DND-41 (cell line): ENCODE data around the gene PPP1R1C.

ENCODE experiments used
- ATAC-seq: fragments of 200-7000 bp; cut with Tn5 transposase; 3 replicates; pipeline ENCODE4 v1.9.1; 2021; ENCODE audit warnings: low read depth; ENCODE audit not compliant: insufficient read depth
- DNase-seq: peaks from one replicate; pipeline ENCODE4 v3.0.0-alpha.2; 2020
- H2AFZ ChIP-seq: 2 replicates; pipeline ENCODE4 v1.6.0; 2012; ENCODE audit warnings: low read depth, low read length
- H3K27ac ChIP-seq: 2 replicates; pipeline ENCODE4 v1.5.1; 2012; ENCODE audit warnings: low read length, inconsistent platforms
- H3K27me3 ChIP-seq: fragments of 200-600 bp; sonication (generic); 2 replicates; pipeline ENCODE4 v1.6.0; 2012; ENCODE audit warnings: low read length, mild to moderate bottlenecking, inconsistent platforms; ENCODE audit not compliant: insufficient read depth, poor library complexity
- H3K36me3 ChIP-seq: 2 replicates; pipeline ENCODE4 v1.5.1; 2012; ENCODE audit warnings: low read length, inconsistent platforms; ENCODE audit not compliant: insufficient read depth
- H3K4me1 ChIP-seq: 2 replicates; pipeline ENCODE4 v1.5.1; 2012; ENCODE audit warnings: mild to moderate bottlenecking, low read length; ENCODE audit not compliant: insufficient read depth
- H3K4me2 ChIP-seq: 2 replicates; pipeline ENCODE4 v1.6.0; 2012; ENCODE audit warnings: mild to moderate bottlenecking, moderate library complexity, low read length, inconsistent platforms; ENCODE audit not compliant: insufficient read depth
- H3K4me3 ChIP-seq, 2 experiments: fragments of 200-600 bp in 1 of 2; shearing (Covaris generic) in 1 of 2; 2 replicates each; pipeline ENCODE4 v1.5.1; 2012 to 2016; ENCODE audit warnings: inconsistent platforms in 2 of 2, low read length in 2 of 2, mild to moderate bottlenecking in 2 of 2, low read depth in 1 of 2, moderate library complexity in 1 of 2
- H3K79me2 ChIP-seq: 2 replicates; pipeline ENCODE4 v1.6.0; 2012; ENCODE audit warnings: low read length, inconsistent platforms; ENCODE audit not compliant: insufficient read depth
- H3K9ac ChIP-seq: 2 replicates; pipeline ENCODE4 v1.6.0; 2012; ENCODE audit warnings: low read depth, mild to moderate bottlenecking, inconsistent platforms, low read length, moderate library complexity
- H3K9me3 ChIP-seq: 2 replicates; pipeline ENCODE4 v1.5.1; 2012; ENCODE audit warnings: low read length, moderate library complexity, mild to moderate bottlenecking, inconsistent platforms; ENCODE audit not compliant: insufficient read depth, severe bottlenecking
- H4K20me1 ChIP-seq: 2 replicates; pipeline ENCODE4 v1.6.0; 2012; ENCODE audit warnings: low read length; ENCODE audit not compliant: insufficient read depth
- EZH2 ChIP-seq: IDR thresholded peaks from 3 replicates; pipeline ENCODE4 v1.6.1; 2012; ENCODE audit warnings: borderline replicate concordance, low read depth, mild to moderate bottlenecking, moderate library complexity, low read length, inconsistent platforms; ENCODE audit not compliant: severe bottlenecking
- TF ChIP-seq, protein P1 (sequence below): IDR thresholded peaks from 2 replicates; pipeline ENCODE4 v1.5.1; 2012; ENCODE audit warnings: borderline replicate concordance, low read length, moderate library complexity, mild to moderate bottlenecking; ENCODE audit not compliant: poor library complexity, severe bottlenecking; ENCODE audit errors: extremely low read depth

Gene PPP1R1C

DNA sequence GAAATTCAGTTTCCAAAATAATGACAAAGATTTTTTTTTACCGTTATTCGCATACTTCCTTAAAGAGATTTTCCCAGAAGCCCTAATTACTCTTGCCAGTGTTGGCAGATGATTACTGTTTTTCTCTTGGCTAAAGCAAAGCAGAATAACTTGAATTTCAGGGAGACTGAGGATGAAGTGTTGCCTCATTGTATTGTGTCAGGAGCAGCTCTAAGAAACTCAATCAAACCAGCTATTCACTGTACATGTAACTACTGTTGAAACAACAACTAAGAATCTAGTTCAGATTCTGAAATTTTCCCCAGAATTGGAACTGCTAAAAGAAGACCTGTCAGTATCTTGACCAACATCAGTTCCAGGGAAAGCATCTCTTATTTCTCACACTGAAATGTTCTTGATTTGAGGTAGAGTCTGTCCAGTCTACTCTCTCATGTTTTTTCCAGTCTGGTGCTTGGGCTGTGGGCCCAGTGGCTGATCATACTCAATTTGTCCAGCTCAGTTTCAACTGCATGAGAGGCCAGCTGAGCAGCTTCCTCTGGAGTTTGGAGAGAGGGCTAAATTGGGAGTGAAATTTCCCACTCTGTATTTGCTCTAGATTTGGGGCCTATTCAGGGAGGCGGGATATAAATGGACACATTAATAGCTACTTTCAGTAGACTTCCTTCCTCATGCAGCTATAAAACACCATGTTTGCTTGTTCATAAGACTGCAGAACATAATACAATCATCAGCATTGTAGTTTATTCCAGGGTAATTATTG lies 78.5 kb downstream of the PPP1R1C start:
- Histone ChIP-seq H4K20me1 (no peaks in the 10 kb centered on the region), H2AFZ (no peak overlapping the region), H3K27ac (no peak overlapping the region), H3K9me3 (no peaks in the 10 kb centered on the region), H3K27me3 (no peaks in the 10 kb centered on the region), H3K4me3 (no peak overlapping the region), H3K79me2 (no peaks in the 10 kb centered on the region), H3K9ac (no peak overlapping the region), H3K4me1 (no peaks in the 10 kb centered on the region), H3K36me3 (no peaks in the 10 kb centered on the region), H3K4me2 (no peak overlapping the region)
- DNase-seq = no peak
- TF ChIP-seq, protein P1, sequence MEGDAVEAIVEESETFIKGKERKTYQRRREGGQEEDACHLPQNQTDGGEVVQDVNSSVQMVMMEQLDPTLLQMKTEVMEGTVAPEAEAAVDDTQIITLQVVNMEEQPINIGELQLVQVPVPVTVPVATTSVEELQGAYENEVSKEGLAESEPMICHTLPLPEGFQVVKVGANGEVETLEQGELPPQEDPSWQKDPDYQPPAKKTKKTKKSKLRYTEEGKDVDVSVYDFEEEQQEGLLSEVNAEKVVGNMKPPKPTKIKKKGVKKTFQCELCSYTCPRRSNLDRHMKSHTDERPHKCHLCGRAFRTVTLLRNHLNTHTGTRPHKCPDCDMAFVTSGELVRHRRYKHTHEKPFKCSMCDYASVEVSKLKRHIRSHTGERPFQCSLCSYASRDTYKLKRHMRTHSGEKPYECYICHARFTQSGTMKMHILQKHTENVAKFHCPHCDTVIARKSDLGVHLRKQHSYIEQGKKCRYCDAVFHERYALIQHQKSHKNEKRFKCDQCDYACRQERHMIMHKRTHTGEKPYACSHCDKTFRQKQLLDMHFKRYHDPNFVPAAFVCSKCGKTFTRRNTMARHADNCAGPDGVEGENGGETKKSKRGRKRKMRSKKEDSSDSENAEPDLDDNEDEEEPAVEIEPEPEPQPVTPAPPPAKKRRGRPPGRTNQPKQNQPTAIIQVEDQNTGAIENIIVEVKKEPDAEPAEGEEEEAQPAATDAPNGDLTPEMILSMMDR = no peak
- no peak for TF ChIP-seq EZH2
- no peak for ATAC-seq

DNA sequence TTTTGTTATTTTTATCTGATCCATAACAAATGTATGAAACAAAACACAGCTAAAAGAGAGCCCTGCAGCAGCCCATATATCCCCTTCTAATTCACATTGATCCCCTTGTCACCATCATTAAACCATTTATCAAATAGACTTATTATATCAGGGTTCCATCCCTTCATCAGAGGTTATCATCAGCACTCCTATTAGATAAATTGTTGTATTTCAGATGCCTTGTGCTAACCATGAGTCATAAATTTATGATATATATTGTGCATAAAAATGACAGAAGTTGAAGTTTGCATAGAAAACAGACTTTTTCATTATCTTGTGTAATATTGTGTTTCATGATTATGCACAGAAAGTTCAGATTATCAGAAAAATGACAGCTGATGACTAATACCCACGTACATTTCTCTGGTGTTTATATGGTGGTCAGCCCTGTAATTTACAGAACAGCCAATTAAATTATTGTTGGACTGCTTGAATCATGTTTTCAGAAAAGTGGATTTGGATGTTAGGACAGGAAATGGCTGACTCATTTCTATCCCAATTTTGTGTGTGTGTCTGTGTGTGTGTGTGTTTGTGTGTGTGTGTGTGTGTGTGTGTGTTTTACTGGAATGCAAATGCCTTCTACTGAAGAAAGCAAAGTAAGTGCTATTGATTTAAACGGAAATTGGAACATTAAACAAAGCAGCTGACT lies 80.9 kb downstream of the PPP1R1C start:
- TF ChIP-seq EZH2 = no peak
- TF ChIP-seq, protein P1 = no peak
- DNase-seq = no peak
- Histone ChIP-seq H3K27me3 (no peaks in the 10 kb centered on the region), H4K20me1 (no peaks in the 10 kb centered on the region), H2AFZ (no peak overlapping the region), H3K79me2 (no peaks in the 10 kb centered on the region), H3K4me1 (no peaks in the 10 kb centered on the region), H3K27ac (no peak overlapping the region), H3K4me2 (no peak overlapping the region), H3K36me3 (no peaks in the 10 kb centered on the region), H3K4me3 (no peak overlapping the region), H3K9me3 (no peaks in the 10 kb centered on the region), H3K9ac (no peak overlapping the region)
- ATAC-seq = no peak

DNA sequence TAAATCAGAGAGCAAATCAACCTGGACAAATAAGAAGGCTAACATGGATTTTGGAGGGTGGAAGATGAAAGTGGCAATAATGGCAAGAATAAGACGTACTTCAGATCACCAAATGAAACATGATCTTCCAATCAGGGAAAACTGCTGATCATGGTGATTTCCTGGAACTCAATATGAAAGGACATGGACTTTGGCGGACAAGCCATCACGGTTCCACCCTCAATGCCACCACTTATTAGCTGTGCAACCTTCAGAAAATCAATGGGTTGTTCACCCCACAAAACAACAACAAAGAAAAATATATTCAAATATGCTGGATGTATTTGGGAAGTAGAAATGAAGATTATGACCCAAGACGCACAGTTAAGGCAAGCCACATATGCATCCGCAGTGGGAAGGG lies 81.7 kb downstream of the PPP1R1C start:
- H3K79me2 ChIP-seq = no peaks in the 10 kb centered on the region
- no peak overlapping the region for H3K27ac ChIP-seq
- H3K9me3 ChIP-seq = no peaks in the 10 kb centered on the region
- no peak for ATAC-seq
- H3K9ac ChIP-seq = no peak overlapping the region
- no peaks in the 10 kb centered on the region for H3K4me1 ChIP-seq
- H3K36me3 ChIP-seq = no peaks in the 10 kb centered on the region
- TF ChIP-seq, protein P1 = no peak
- TF ChIP-seq EZH2 = no peak
- no peaks in the 10 kb centered on the region for H4K20me1 ChIP-seq
- H2AFZ ChIP-seq = no peak overlapping the region
- H3K4me3 ChIP-seq = no peak overlapping the region
- no peaks in the 10 kb centered on the region for H3K27me3 ChIP-seq
- DNase-seq = no peak
- no peak overlapping the region for H3K4me2 ChIP-seq
